HG02571 (cell line): ENCODE data around the gene ATP6AP1.

Experiments used
- ATAC-seq: cut with Tn5 transposase; IDR thresholded peaks from one replicate; pipeline ENCODE4 v1.9.1; 2021; ENCODE audit warnings: mild to moderate bottlenecking, moderate library complexity; ENCODE audit not compliant: unreplicated experiment

The ATP6AP1 gene

DNA sequence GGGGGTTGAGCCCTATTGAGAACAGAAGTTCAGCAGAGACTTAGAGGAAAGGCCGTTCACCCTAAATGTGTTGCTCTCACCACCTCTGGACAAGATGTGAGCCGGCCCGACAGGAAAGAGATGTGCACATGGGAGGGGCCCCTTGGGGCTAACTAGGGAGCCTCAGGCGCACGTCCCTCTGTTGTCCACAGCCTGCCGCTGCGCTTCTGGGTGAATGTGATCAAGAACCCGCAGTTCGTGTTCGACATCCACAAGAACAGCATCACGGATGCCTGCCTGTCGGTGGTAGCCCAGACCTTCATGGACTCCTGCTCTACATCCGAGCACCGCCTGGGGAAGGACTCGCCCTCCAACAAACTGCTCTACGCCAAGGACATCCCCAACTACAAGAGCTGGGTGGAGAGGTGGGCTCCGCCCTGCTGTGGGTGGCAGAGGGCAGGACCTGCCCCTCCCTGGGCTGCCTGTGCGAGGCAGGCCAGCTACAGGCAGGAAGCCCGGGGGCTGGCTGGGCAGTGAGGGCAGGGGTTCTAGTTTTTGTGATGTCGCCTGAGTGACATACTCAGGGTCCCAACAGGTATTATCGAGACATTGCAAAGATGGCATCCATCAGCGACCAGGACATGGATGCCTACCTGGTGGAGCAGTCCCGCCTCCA, 42.6 kb downstream of the ATP6AP1 start:
- ATAC-seq, result no peak

DNA sequence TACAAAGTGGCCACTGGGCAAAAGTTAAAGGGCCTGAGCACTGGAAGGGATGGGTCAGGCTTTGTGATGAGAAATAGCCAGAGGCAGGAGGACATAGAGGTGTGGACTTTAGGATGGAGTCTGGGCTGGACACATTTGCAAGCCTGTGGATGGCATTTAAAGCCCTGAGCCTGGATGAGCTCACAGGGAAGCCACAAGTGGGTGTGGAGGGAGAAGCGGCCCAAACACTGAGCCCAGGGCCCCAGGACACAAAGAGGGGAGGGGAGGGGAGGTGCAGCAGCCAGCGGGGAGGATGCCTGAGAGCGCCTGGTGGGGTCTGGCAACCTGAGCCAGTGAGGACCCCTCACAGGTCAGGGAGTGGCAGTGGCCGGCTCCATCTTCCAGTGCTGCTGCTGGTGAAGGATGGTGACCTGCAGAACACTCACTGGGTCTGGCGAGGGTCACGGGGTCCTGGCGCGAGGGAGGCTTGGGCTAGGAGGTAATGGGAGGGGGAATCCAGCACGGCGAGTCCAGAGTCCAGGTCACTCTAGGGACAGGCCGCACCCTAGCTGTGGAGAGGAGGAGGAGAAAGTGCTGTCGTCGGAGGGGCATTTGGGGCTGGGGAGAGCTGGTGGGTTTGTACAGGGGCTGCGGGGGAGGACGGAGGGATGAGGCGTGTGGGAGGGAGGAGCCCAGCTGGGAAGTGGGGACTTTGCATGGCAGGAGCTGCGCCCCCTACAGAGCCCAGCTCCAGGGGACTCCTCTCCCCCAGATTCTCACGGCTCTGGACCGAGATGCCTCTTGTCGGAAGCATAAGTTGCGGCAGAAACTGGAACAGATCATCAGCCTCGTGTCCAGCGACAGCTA, 43.6 kb downstream of the ATP6AP1 start:
- ATAC-seq, result no peak

DNA sequence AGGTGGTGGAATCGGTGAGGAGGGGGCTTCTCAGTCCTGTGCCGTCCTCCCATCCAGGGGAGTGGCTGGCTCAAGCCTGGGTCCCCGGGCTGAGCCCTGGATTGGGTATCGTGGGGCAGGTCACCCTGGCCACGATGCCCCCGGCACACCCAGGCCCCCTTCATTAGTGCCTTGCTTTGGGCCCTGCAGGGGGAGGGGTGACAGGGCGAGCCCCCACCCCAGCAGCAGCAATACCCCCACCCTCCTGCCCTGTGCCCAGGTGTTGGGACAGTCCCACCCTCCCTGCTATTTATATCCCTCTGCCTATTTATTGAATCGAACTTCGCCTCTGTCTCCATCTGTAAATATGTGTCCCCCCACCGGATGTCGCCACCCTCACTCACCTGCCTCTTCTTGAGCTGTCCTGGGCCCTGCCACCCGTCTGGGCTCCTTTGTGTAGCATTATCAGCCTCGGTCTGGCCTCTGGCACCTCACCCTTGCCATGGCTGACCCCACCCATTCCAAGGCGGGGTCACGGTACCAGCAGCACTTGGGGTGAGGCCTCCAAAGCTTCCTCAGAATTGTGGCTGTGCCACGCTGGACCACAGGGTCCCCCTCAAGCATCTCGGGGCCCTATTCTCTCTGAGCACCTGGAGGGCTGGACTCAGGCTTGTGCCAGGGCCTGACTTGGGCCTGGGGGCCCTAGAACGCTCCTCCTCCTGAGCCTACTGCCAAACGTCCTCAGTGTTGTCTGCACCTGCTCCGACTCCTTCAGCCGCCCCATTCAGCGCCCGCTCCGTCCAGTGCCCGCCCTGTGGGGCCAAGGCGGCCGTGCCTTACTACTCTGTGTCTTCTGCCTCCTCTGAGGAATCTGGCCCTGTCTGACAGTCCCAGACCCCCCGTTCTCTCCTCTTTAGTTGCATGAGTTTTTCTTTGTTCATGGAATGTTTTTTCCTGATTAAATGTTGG, 44.5 kb downstream of the ATP6AP1 start:
- ATAC-seq, result no peak

DNA sequence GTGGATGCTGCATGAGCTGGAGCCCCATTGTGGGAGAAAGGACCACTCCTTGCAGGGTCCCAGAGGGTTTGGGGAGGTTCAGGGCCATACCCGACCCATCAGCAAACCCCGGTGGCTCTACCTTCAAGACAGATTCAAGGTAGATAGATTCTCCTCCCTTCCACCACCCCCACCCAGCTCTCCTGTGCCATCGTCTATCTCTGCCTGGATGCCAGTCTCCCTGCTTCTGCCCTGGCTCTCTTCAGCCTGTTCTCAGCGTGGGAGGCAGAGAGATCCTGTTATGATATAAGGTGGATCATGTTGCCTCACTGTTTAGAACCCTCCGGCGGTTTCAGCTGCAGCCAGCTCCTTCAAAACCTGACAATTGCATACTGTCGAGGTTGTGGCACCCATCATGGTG, 45.2 kb downstream of the ATP6AP1 start:
- ATAC-seq, result no peak

DNA sequence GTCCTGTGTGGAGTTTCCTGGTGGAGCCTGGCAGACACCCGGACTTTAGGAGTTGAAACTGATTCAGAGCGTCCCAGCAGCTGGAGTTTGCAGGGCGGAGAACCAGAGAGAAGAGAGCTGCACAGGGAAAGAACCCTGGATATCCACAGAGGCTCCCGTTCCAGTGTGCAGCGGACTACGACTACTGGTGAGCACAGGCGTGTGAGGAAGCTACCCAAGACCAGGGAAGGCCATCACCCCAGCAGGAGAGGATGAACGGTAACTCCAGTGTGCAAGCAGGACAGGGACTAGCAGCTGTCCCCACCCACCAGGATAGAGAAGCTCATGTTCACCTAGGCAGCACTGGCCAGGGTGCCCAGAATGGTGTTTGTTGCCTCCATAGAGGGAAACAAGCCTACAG, 48.3 kb downstream of the ATP6AP1 start:
- ATAC-seq, result no peak

DNA sequence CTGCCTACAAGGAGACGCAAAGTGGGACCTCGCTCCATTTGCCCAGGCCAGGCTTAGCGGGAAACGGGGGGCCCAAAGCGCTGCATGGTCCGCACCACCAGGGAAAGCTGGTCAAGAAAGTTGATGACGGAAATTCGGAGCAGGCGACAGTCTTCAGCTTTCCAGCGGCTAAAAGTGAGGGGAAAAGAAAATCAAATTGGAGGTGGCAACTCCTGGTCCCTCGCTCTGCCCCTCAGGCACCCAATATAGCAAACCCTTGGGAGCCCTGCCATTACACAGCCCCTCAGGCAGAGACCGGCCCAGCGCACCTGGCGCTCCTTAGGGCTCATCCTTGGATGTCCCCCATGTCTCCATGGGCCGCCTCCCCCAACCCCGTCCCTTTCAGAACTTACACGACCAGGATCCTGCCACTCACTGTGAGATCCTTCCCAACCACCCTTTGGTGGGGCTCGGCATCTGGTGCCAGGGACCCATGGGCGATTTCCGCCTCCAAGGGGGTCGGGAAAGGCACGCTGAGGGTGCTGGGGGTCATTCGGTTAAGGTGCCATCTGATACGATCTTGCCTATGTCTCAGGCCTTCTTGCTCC, 49.5 kb downstream of the ATP6AP1 start:
- ATAC-seq, result no peak

DNA sequence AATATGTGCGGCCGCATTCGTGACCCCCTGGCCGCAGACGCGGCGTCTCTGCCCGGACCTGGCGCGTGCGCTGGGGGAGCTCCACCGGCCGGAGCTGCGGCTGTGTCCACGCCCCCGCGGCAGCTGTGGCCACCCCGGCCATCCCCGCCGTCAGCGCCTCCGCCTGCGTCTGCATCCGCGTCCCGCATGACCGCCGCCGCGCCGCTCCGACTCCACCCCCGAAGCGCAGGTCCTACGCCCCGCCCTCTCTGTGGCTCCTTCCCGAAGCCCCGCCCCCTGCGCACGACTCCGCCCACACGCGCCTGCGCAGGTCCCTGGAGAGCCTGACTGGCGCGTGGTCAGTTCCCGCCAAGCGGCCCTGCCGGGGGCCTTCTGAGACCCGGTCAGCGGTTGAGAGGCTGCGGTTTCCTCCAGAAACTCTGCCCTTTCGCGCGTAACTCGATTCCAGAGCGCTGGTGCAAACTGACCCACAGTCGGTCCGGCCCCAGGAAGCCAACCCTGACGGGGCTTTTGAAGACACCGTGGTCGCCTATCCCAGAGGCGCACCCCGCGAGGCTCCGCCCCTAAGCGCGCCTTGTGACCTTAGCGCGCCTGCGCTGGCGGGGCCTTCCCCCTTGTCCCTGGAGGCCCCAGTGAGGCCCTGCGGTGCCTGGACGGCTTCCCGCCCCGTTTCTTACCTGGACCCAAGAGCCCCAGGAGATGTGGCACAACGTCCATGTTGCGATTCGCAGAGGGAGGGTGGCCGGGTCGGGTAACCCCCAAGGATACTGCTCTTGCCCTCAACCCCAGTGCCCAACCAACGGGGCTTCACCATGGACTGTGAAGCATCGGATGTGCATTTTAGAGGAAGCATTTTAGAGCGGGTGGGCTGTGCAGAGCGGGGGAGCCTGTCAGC, 50.5 kb downstream of the ATP6AP1 start, which contains the start of gene LAGE3:
Gene LAGE3 (minus strand): TSS at position 554 of the 895 bp plus-strand sequence. CDS start 366 bp downstream, at position 188.
- ATAC-seq, result peak; percentile 76

DNA sequence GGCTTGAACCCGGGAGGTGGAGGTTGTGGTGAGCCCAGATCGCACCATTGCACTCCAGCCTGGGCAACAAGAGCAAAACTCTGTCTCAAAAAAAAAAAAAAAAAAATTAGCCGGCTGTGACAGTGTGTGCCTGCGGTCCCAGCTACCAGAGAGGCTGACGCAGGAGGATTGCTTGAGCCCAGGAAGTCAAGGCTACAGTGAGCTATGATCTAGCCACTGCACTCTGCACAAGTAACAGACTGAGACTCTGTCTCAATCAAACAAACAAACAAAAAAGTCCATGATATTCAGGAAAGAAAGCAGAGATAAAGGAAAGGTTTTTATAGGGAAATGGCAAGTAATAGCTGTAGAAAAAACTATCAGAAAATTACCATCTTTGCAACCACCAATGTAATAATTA, 52.7 kb downstream of the ATP6AP1 start:
- no peak for ATAC-seq

DNA sequence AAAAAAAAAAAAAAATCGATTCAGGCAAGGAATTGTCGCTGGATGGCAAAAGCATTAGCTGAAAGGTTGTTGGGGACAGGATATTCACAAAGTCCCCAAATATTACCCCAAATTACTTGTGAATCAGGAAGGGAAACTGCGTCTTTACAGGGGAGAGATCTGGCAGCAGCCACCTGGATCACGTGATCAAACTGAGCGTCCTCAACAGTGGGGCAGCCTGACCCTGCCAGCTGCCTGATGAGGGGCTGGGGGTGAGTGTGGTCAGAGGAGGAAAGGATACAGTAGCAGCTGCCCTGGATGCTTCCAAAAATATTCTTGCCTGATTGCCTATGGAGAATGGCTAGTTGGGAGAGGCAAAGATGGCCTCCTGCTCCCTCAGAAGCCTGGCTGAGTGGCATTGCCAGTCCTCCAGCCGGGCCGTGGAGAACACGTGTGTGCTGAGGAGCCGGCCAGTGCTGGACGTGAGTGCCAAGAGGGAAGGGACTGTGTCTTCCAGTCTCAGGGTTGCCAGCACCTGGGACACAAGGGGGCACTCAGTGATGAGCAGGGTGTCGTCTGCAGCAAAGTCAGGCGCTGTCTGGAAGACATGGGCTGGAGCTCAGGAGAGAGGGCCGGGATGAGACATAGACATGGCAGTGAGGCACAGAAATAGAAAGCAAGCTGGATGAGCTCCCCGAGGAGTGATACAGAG, 53.6 kb downstream of the ATP6AP1 start:
- ATAC-seq, result no peak

DNA sequence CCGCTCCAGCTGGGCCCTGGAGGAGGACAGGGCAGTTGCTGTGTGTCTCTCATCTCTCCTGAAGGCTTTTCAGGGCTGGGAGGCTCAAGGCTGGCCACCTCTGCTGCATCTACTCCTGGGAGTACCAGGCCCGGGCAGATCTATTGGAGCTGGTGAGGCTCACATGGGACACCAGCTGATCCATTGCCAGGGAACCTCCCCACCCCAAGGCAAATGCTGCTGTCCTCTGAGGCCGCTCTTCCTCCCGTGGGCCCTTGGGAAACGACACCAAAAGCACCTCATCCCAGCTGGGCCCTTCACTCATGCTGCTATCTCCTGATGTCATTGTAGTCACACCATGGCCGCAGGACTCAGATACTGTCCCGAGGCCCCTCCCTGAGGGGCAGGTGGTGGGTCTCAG, 54.3 kb downstream of the ATP6AP1 start:
- ATAC-seq, result no peak

DNA sequence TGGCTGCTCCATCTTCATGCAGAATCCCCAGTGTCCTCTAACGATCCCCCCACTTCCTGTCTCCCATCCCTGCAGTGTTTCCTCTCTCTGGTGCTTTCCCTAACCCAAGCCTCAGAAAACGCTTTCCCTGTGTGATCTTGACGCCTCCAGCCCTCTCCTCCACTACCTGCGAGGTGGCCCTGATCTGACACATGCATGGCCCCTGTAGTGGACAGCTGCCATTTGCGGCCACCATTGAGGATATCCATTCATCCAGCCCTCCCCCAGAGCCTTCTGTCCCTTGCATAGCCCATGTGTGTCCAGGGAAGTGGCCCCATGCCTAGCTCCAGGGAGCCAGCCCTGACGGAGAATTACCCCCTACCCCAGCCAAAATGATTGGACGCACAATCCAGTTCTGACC, 54.8 kb downstream of the ATP6AP1 start:
- no peak for ATAC-seq

DNA sequence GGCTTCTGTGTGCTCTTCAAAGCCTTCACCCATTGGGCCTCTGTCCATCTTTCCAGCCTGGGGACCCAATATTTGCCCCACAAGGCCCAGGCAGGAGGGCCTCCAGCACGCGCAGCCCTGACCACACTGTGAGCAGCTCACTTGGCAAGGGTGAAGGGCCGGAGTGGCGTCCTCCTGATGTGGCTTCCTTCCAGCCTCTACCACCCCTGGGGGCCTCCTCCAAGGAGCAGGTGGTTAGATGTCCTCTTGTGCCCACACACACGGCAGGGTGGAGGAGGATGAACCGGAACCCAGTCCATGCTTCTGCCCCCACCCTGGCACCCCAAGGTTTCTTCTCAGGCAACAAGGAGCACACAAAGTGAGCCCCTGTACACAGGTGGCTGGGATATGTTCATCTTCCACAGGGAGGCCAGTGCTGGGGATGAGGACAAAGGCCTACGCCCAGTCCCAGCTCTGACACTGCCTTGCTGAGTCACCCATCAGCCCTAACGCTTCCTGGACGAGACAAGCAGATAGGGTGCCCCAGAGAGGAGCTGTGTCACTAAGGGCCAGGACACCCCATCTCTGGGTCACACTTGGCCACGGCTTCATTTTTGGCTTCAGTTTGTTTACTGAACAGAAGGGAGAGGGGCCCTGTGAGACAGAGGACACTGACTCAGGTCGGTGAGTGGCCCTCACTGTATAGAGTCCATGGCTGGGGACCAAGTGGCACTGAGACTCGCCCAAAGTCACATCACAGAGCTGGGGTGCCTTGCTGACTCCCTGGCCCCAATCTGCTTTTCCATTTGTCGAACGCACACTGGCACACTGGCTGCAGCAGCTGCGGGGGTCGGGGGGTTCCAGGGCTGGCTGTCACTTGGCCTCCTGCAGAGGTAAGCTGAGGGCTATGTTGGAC, 56.0 kb downstream of the ATP6AP1 start:
- ATAC-seq, result no peak

DNA sequence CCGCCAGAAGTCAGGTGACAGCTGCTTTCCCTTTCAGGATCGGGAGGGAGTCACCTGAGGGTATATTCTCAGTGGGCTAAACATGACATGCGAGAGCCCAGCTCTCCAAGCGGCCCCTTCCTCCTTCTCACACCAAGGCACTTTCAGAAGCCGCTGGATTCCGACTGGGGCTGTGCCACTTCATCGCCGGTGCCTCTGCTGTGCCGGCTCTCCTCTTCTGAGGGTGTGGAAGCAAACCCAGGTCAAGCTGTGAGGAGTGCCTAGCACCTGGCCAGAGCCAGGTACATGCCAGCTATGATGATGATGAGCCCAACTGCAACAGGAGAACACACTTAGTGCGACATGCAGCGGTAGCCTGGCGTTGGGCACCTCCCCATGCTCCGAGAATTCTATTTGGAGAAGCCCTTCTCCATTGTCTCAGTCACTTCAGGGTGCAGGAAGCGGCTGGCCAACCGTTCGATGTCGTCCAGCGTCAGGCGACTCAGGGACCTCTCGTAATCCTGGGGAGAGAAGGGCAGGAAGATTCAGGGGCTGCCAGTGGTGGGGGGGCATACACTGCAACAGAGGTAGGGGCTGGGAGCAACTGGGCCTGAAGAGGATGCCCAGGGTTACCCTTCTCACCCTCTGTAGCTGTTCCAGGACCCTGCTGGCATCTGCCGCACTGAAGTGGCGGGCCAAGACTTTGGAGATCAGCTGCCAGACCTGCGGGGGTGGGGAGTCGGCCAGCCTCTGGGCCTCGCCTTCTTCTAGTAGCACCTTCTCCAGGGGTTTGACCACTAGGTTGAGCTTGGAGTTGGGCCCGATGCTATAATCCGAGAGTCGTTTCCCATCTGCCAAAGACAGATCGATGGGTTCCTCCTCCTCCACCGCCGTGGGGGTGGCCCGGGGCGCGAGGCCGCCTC, 56.9 kb downstream of the ATP6AP1 start:
- no peak for ATAC-seq

DNA sequence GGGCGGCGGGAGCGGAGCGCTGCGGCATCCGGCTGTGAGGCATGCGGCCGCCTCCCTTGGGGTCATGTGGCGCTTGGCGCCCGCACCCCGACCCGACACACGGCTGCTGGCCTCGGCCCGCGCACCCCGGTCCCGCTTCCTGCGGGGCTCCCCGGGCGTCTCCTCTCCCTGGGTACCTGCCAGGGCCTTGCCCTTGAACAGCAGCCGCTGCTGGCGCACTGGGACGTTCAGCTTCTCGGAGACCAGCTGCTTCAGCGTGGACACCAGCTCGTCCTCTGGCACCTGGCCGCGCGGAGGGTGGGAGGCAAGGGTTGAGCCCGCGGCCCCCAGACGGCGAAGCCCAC, 57.5 kb downstream of the ATP6AP1 start:
- ATAC-seq, result no peak
